Mammary epithelial cell (primary cell): ENCODE measurements around the gene WDR1.

Experiments
- CTCF ChIP-seq, 2 donors: IDR thresholded peaks in 1 of 2; conservative IDR thresholded peaks in 1 of 2; 2 replicates each; pipeline ENCODE4 v1.5.1; 2011 to 2012; ENCODE audit warnings: inconsistent platforms in 2 of 2, low read length in 2 of 2, mild to moderate bottlenecking in 2 of 2, control low read depth in 1 of 2, low read depth in 1 of 2; ENCODE audit not compliant: insufficient read depth in 1 of 2; ENCODE audit errors: extremely low read depth in 1 of 2
- EZH2 ChIP-seq: IDR thresholded peaks from 2 replicates; pipeline ENCODE4 v1.6.1; 2012; ENCODE audit warnings: low read length, inconsistent platforms, borderline replicate concordance

GRCh38 chr4:10061650-10062415 is 54.8 kb downstream of the WDR1 start:
- TF ChIP-seq EZH2 (no peak), CTCF (conservative IDR thresholded peaks at IDR 0.05 in 1 of 2, IDR thresholded peaks at IDR 0.05 in 1 of 2; ENCODE audit: extremely low read depth in 1 of 2, insufficient read depth in 1 of 2, low read depth in 1 of 2, low read length in 2 of 2) (no peak)
